ENCODE measurements around the gene TMEM31.

DNA sequence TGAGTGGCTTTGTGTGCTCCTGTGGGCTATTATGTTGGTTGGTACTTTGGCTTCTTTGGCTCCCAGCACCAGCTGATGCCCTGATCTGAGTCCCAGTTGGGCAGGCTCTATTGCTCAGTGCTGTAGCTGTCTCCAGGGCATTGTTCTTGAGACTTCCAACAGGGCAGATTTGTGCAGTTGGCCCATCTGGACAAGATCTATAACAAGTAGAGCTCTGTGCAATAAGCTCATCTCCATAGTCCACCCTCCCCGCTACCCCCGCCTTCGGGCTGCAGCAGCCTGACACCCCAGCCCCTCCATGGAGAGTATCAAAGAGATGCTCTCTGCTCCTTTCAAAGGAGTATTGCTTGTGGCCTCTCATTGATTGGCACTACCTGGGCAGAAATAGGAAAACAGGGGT lies 5.8 kb upstream of the TMEM31 start:
- TF ChIP-seq, protein P1, sequence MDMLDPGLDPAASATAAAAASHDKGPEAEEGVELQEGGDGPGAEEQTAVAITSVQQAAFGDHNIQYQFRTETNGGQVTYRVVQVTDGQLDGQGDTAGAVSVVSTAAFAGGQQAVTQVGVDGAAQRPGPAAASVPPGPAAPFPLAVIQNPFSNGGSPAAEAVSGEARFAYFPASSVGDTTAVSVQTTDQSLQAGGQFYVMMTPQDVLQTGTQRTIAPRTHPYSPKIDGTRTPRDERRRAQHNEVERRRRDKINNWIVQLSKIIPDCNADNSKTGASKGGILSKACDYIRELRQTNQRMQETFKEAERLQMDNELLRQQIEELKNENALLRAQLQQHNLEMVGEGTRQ (IDR thresholded peaks at IDR 0.05; ENCODE audit: borderline replicate concordance, low read depth, low read length): no peak
- TF ChIP-seq, protein P2, sequence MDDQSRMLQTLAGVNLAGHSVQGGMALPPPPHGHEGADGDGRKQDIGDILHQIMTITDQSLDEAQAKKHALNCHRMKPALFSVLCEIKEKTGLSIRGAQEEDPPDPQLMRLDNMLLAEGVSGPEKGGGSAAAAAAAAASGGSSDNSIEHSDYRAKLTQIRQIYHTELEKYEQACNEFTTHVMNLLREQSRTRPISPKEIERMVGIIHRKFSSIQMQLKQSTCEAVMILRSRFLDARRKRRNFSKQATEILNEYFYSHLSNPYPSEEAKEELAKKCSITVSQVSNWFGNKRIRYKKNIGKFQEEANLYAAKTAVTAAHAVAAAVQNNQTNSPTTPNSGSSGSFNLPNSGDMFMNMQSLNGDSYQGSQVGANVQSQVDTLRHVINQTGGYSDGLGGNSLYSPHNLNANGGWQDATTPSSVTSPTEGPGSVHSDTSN (IDR thresholded peaks at IDR 0.05): no peak
